Lung (tissue), 12 donors: ENCODE data around the gene VMAC. TPM values are rescaled to one million over a fixed set of nuclear protein-coding genes. Genes with fewer than 3 reads are reported as not detected.
A peak's percentile ranks its signal among the peaks of the same experiment; 100 is the strongest.

Source experiments
- ATAC-seq: fragments of 200-7000 bp; cut with Tn5 transposase; one replicate; pipeline ENCODE4 v1.9.1; 2020; ENCODE audit warnings: moderate number of reproducible peaks; ENCODE audit not compliant: insufficient read depth, low FRiP score
- DNase-seq, 3 donors: peaks; one replicate each; pipeline ENCODE4 v3.0.0-alpha.2; 2013 to 2017
- H3K27ac ChIP-seq, 2 donors: one replicate each; pipeline ENCODE4 v1.5.1; 2013; ENCODE audit warnings: mild to moderate bottlenecking in 2 of 2, moderate library complexity in 2 of 2, control low read depth in 1 of 2, inconsistent platforms in 1 of 2, low read depth in 1 of 2, low read length in 1 of 2
- H3K27me3 ChIP-seq, 3 donors: one replicate each; pipeline ENCODE4 v1.5.1; 2013; ENCODE audit warnings: low read length in 2 of 3; ENCODE audit not compliant: control insufficient read depth in 3 of 3, insufficient read depth in 3 of 3
- H3K36me3 ChIP-seq, 4 donors: one replicate each; pipeline ENCODE4 v1.5.1; 2013; ENCODE audit warnings: low read length in 4 of 4, mild to moderate bottlenecking in 1 of 4, moderate library complexity in 1 of 4; ENCODE audit not compliant: control insufficient read depth in 4 of 4, insufficient read depth in 4 of 4
- H3K4me1 ChIP-seq, 5 donors: one replicate each; pipeline ENCODE4 v1.5.1; 2013; ENCODE audit warnings: low read length in 5 of 5, mild to moderate bottlenecking in 2 of 5, moderate library complexity in 1 of 5; ENCODE audit not compliant: control insufficient read depth in 5 of 5, insufficient read depth in 5 of 5
- H3K4me3 ChIP-seq: one replicate; pipeline ENCODE4 v1.5.1; 2013; ENCODE audit warnings: mild to moderate bottlenecking, control low read depth, moderate library complexity
- H3K9ac ChIP-seq, 2 donors: one replicate each; pipeline ENCODE4 v1.5.1; 2013; ENCODE audit warnings: low read length in 2 of 2, control low read depth in 1 of 2; ENCODE audit not compliant: insufficient read depth in 1 of 2
- H3K9me3 ChIP-seq, 4 donors: one replicate each; pipeline ENCODE4 v1.5.1; 2013; ENCODE audit warnings: low read length in 3 of 4, mild to moderate bottlenecking in 1 of 4, moderate library complexity in 1 of 4; ENCODE audit not compliant: control insufficient read depth in 4 of 4, insufficient read depth in 3 of 4
- WGBS, 2 donors: extraction: QIAGEN DNeasy Blood & Tissue Kit; methylation state at CpG; one replicate each; pipeline ENCODE4 v1.1.7; 2013; 5-methylcytosine and 5-hydroxymethylcytosine counted together
- polyA plus RNA-seq, 2 donors: library from polyadenylated mRNA; stranded (reverse); fragments of 200-250 nt; gene quantifications; one replicate each; pipeline ENCODE4 v1.2.1, GENCODE V29; 2013
- total RNA-seq, 2 donors: library from RNA; depleted of rRNA in 1 of 2; stranded (reverse); fragments of >200 nt in 1 of 2; gene quantifications; one replicate each; pipeline ENCODE4 v1.2.1, GENCODE V29; 2014 to 2021
- TF ChIP-seq, protein P1 (sequence below): IDR thresholded peaks from 2 replicates; pipeline ENCODE4 v1.5.1; 2012; ENCODE audit warnings: mild to moderate bottlenecking; ENCODE audit errors: control extremely low read depth, extremely low read depth
- donor health status: control.
- donor health status: control.
- donor health status: Bipolar disorder and iron deficiency.
- donor health status: healthy.
- donor health status: DM: yes; HTN: yes; CAD: no.

Gene VMAC
- total and polyA plus RNA-seq, 4 donors, result 3.3 to 7.2 (median 5.7) TPM

DNA sequence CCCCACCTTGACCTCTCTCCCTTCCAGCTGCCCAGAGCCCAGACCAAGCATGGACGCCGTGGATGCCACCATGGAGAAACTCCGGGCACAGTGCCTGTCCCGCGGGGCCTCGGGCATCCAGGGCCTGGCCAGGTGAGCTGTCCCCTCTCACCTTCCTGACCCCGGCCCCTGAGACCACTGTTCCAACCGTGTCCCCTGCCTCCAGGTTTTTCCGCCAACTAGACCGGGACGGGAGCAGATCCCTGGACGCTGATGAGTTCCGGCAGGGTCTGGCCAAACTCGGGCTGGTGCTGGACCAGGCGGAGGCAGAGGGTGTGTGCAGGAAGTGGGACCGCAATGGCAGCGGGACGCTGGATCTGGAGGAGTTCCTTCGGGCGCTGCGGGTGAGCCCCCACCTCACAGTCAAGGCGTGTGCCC, 9.7 kb downstream of the VMAC start:
- no peak overlapping the region for H3K9ac ChIP-seq
- peak overlapping the region; percentile 22 to 71 for H3K27ac ChIP-seq
- H3K4me3 ChIP-seq, result no peak overlapping the region
- WGBS, 2 donors, result 71 to 84% methylated on average over 22 of the region's 22 CpGs
- no peak for DNase-seq
- no peak for ATAC-seq
- peaks cover 8 to 40% (median 19%) of the 10 kb centered on the region in 4 donors for H3K36me3 ChIP-seq
- peaks cover 0 to 13% (median 4%) of the 10 kb centered on the region in 5 donors for H3K4me1 ChIP-seq
- no peaks in the 10 kb centered on the region for H3K27me3 ChIP-seq
- TF ChIP-seq, protein P1, sequence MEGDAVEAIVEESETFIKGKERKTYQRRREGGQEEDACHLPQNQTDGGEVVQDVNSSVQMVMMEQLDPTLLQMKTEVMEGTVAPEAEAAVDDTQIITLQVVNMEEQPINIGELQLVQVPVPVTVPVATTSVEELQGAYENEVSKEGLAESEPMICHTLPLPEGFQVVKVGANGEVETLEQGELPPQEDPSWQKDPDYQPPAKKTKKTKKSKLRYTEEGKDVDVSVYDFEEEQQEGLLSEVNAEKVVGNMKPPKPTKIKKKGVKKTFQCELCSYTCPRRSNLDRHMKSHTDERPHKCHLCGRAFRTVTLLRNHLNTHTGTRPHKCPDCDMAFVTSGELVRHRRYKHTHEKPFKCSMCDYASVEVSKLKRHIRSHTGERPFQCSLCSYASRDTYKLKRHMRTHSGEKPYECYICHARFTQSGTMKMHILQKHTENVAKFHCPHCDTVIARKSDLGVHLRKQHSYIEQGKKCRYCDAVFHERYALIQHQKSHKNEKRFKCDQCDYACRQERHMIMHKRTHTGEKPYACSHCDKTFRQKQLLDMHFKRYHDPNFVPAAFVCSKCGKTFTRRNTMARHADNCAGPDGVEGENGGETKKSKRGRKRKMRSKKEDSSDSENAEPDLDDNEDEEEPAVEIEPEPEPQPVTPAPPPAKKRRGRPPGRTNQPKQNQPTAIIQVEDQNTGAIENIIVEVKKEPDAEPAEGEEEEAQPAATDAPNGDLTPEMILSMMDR, result no peak
- H3K9me3 ChIP-seq, result no peaks in the 10 kb centered on the region

DNA sequence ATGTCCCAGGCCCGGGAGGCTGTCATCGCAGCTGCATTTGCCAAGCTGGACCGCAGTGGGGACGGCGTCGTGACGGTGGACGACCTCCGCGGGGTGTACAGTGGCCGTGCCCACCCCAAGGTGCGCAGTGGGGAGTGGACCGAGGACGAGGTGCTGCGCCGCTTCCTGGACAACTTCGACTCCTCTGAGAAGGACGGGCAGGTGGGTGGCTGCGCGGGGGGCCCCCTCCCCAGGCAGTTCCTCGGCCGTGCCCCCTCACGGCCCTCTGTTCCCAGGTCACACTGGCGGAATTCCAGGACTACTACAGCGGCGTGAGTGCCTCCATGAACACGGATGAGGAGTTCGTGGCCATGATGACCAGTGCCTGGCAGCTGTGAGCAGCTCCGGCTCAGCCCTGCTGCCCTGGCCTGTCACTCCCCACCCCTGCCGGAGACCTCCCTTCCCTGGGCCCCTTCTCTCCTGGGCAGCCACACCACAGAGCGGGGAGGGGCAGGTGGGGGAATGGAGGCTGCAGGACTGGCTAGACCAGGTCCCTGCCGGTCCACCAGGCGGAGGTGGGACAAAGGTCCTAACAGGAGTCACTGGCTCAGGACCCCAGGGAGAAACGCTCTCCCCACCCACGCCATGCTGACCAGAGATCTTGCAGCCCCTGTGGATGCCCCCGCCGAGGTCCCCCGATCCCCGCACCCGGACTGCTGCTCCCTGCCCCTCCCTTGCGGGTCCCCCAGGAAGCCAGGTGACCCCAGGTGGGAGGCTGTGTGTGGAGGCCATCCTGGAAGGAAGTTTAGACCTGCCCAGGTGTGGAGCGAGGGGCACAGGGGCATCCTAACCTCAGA, 10.5 kb downstream of the VMAC start:
- TF ChIP-seq, protein P1, result no peak
- Histone ChIP-seq H3K36me3 (peaks cover 12 to 41% (median 21%) of the 10 kb centered on the region in 4 donors), H3K9me3 (no peaks in the 10 kb centered on the region), H3K4me3 (no peak overlapping the region), H3K9ac (peak overlapping the region in 1 of 2 donors; percentile 23), H3K27ac (no peak overlapping the region), H3K4me1 (peaks cover 0 to 13% (median 4%) of the 10 kb centered on the region in 5 donors), H3K27me3 (no peaks in the 10 kb centered on the region)
- WGBS, 2 donors, result 74 to 90% methylated on average over 42 of the region's 42 CpGs
- DNase-seq, result peak; percentile 50 to 77 (median 73)
- ATAC-seq, result no peak

DNA sequence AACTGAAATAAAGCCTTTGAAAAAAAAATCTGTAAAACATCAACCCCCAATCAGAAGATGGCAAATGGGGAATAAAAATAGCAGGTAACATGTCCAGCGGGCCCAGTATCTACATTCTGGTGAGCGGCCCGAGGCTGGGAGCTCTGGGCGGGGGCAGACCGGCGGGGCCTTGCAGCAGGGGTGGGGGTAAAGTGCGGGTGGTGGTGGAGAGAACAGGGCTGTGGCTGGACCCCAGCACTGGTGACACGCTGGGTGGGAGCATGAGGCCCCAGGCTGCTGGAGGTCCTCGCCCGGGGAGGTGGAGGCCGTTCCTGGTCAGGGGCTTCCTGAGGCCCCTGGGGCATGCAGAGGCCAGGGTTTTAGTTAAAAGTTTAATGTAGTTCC, 11.1 kb downstream of the VMAC start:
- ATAC-seq, result no peak
- Histone ChIP-seq H3K27me3 (no peaks in the 10 kb centered on the region), H3K9ac (peak overlapping the region in 1 of 2 donors; percentile 23), H3K4me3 (no peak overlapping the region), H3K9me3 (no peaks in the 10 kb centered on the region), H3K36me3 (peaks cover 14 to 42% (median 22%) of the 10 kb centered on the region in 4 donors), H3K27ac (no peak overlapping the region), H3K4me1 (peaks cover 0 to 13% (median 4%) of the 10 kb centered on the region in 5 donors)
- 81 to 93% methylated on average over 11 of the region's 11 CpGs for WGBS, 2 donors
- no peak for DNase-seq
- TF ChIP-seq, protein P1, result no peak
